BJ (cell line): ENCODE results near the gene RETREG1. TPM values are rescaled to one million over a fixed set of nuclear protein-coding genes. Genes with fewer than 3 reads are reported as not detected.
A peak's percentile ranks its signal among the peaks of the same experiment; 100 is the strongest.

ENCODE experiments used
- CTCF ChIA-PET: fragments of 350-600 bp; formaldehyde crosslinking; extraction: SDS; loops from one replicate; lab custom pipeline; 2021; ENCODE audit warnings: antibody characterized with exemption, inconsistent platforms; lab: Yijun Ruan, JAX
- POLR2A ChIA-PET: fragments of 300-600 bp; sonication (Branson Sonifier 250); formaldehyde crosslinking; extraction: SDS; loops from one replicate; lab custom pipeline; 2021; ENCODE audit warnings: antibody characterized with exemption; lab: Charles Lee
- DNase-seq: peaks from one replicate; pipeline ENCODE4 v3.0.0-alpha.2; 2011; ENCODE audit warnings: low read depth
- H3K27me3 ChIP-seq: 2 replicates; pipeline ENCODE4 v1.6.0; 2011; ENCODE audit warnings: low read length; ENCODE audit not compliant: control insufficient read depth, insufficient read depth
- H3K36me3 ChIP-seq: 2 replicates; pipeline ENCODE4 v1.5.1; 2011; ENCODE audit warnings: low read length; ENCODE audit not compliant: control insufficient read depth, insufficient read depth
- H3K4me3 ChIP-seq: 2 replicates; pipeline ENCODE4 v1.5.1; 2011; ENCODE audit warnings: low read depth, mild to moderate bottlenecking, control low read depth, low read length
- CTCF ChIP-seq: IDR thresholded peaks from 2 replicates; pipeline ENCODE4 v1.5.1; 2011; ENCODE audit warnings: low read depth, mild to moderate bottlenecking, control low read depth, inconsistent platforms, low read length, moderate library complexity; ENCODE audit not compliant: insufficient read depth
- polyA plus RNA-seq: library from polyadenylated mRNA; depleted of rRNA; stranded (reverse); fragments of >200 nt; gene quantifications from 2 replicates; pipeline ENCODE4 v1.2.3, GENCODE V29; 2011

The RETREG1 gene
- polyA plus RNA-seq, 1 experiment, result 0.04 TPM

GRCh38 chr5:16492398-16493140 is 124.2 kb downstream of the RETREG1 start:
- CTCF ChIA-PET, result interaction anchor here (7.1 kb wide), 1 partner anchor 57 kb away, joined by 166 read pairs; no protein-coding TSS in a partner anchor
- Histone ChIP-seq H3K4me3 (no peak overlapping the region), H3K36me3 (no peaks in the 10 kb centered on the region), H3K27me3 (peaks cover 2% of the 10 kb centered on the region)
- POLR2A ChIA-PET, result no interaction called here
- TF ChIP-seq CTCF, result no peak
- peak; percentile 46 for DNase-seq

- Histone ChIP-seq H3K4me3 (no peak overlapping the region), H3K36me3 (no peaks in the 10 kb centered on the region), H3K27me3 (peaks cover 2% of the 10 kb centered on the region)
- POLR2A ChIA-PET, result no interaction called here
- CTCF ChIA-PET, result interaction anchor here (1.1 to 7.1 kb wide), 6 partner anchors 20 to 712 kb away, joined by 3 to 166 read pairs (median 7); no protein-coding TSS in a partner anchor
- TF ChIP-seq CTCF, result no peak
- DNase-seq, result no peak
Measured at GRCh38 chr5:16490911-16491310, 125.9 kb downstream of the RETREG1 start.

- TF ChIP-seq CTCF, result peak; percentile 67
- ChIA-PET CTCF (interaction anchor here (0.6 to 7.1 kb wide), 16 partner anchors 9 to 726 kb away, joined by 3 to 166 read pairs (median 4); no protein-coding TSS in a partner anchor), POLR2A (no interaction called here)
- Histone ChIP-seq H3K36me3 (no peaks in the 10 kb centered on the region), H3K27me3 (peaks cover 2% of the 10 kb centered on the region), H3K4me3 (no peak overlapping the region)
- DNase-seq, result no peak
Measured at GRCh38 chr5:16489322-16489791, 127.4 kb downstream of the RETREG1 start.

- TF ChIP-seq CTCF, result no peak
- CTCF ChIA-PET, result interaction anchor here (0.9 to 7.1 kb wide), 3 partner anchors 13 to 703 kb away, joined by 3 to 166 read pairs (median 3); no protein-coding TSS in a partner anchor
- no peaks in the 10 kb centered on the region for H3K36me3 ChIP-seq
- POLR2A ChIA-PET, result no interaction called here
- H3K27me3 ChIP-seq, result peaks cover 2% of the 10 kb centered on the region
- H3K4me3 ChIP-seq, result no peak overlapping the region
- DNase-seq, result no peak
Measured at GRCh38 chr5:16487456-16487855, 129.3 kb downstream of the RETREG1 start.

GRCh38 chr5:16486711-16487111 is 130.1 kb downstream of the RETREG1 start:
- POLR2A ChIA-PET, result no interaction called here

More at GRCh38 chr5:16486711-16487111, 130.1 kb downstream of the RETREG1 start:
- H3K36me3 ChIP-seq, result no peaks in the 10 kb centered on the region
- no peak overlapping the region for H3K4me3 ChIP-seq
- TF ChIP-seq CTCF, result no peak
- CTCF ChIA-PET, result interaction anchor here (1.6 to 7.1 kb wide), 2 partner anchors 62 to 703 kb away, joined by 3 to 166 read pairs; no protein-coding TSS in a partner anchor
- DNase-seq, result no peak
- peaks cover 2% of the 10 kb centered on the region for H3K27me3 ChIP-seq
